OCI-LY1 (cell line): ENCODE measurements around the gene PDXP.
"Not testable (repeated sequence)": the region's sequence is repeated elsewhere in the genome, so short reads cannot be mapped to it uniquely, and the experiment has no call there.

ENCODE experiments used
- H2AFZ ChIP-seq: fragments of 200-600 bp; sonication (generic), shearing (Covaris generic); 2 replicates; pipeline ENCODE4 v1.6.0; 2014; ENCODE audit warnings: antibody characterized with exemption, mild to moderate bottlenecking, low read length
- H3F3A ChIP-seq: fragments of 200-600 bp; sonication (generic), shearing (Covaris generic); 2 replicates; pipeline ENCODE4 v1.6.0; 2014; ENCODE audit warnings: mild to moderate bottlenecking, antibody characterized with exemption, low read length, moderate library complexity; ENCODE audit not compliant: insufficient read depth
- H3K27ac ChIP-seq: fragments of 200-600 bp; sonication (generic); 2 replicates; pipeline ENCODE4 v1.5.1; 2014; ENCODE audit warnings: low read length, mixed run types, mild to moderate bottlenecking, low read depth; ENCODE audit not compliant: poor library complexity, severe bottlenecking
- H3K27me3 ChIP-seq: fragments of 200-600 bp; sonication (generic); 2 replicates; pipeline ENCODE4 v1.6.0; 2014; ENCODE audit warnings: antibody characterized with exemption, mild to moderate bottlenecking, low read length, moderate library complexity; ENCODE audit not compliant: insufficient read depth
- H3K36me3 ChIP-seq: fragments of 200-600 bp; sonication (generic); 2 replicates; pipeline ENCODE4 v1.6.1; 2014; ENCODE audit warnings: mild to moderate bottlenecking, antibody characterized with exemption, low read length, moderate library complexity, mixed read lengths; ENCODE audit not compliant: insufficient read depth
- H3K4me1 ChIP-seq: fragments of 200-600 bp; sonication (generic); 2 replicates; pipeline ENCODE4 v1.5.1; 2014; ENCODE audit warnings: mild to moderate bottlenecking, low read length, moderate library complexity; ENCODE audit not compliant: insufficient read depth, severe bottlenecking
- H3K4me2 ChIP-seq: fragments of 200-600 bp; sonication (generic), shearing (Covaris generic); 2 replicates; pipeline ENCODE4 v1.6.1; 2014; ENCODE audit warnings: low read length
- H3K4me3 ChIP-seq: fragments of 200-600 bp; sonication (generic); 2 replicates; pipeline ENCODE4 v1.5.1; 2014; ENCODE audit warnings: low read length, low read depth, mild to moderate bottlenecking, mixed read lengths; ENCODE audit not compliant: poor library complexity, severe bottlenecking
- H3K79me2 ChIP-seq: fragments of 200-600 bp; shearing (Covaris generic); 2 replicates; pipeline ENCODE4 v1.6.1; 2016; ENCODE audit warnings: mixed run types, low read length, mixed read lengths; ENCODE audit not compliant: insufficient read depth
- H3K9ac ChIP-seq: fragments of 200-600 bp; sonication (generic), shearing (Covaris generic); 2 replicates; pipeline ENCODE4 v1.6.1; 2014; ENCODE audit warnings: mild to moderate bottlenecking, low read length, mixed read lengths
- H3K9me2 ChIP-seq: fragments of 200-600 bp; sonication (generic), shearing (Covaris generic); 2 replicates; pipeline ENCODE4 v1.6.1; 2014; ENCODE audit warnings: low read depth, mild to moderate bottlenecking, low read length, mixed read lengths
- H3K9me3 ChIP-seq: fragments of 200-600 bp; shearing (Covaris generic); 2 replicates; pipeline ENCODE4 v1.6.1; 2014; ENCODE audit warnings: low read length, mixed read lengths
- H4K20me1 ChIP-seq: fragments of 200-600 bp; sonication (generic), shearing (Covaris generic); 2 replicates; pipeline ENCODE4 v1.6.0; 2016; ENCODE audit warnings: mild to moderate bottlenecking, low read length; ENCODE audit not compliant: insufficient read depth
- CTCF ChIP-seq: fragments of 200-600 bp; sonication (generic), shearing (Covaris generic); IDR thresholded peaks from 2 replicates; pipeline ENCODE4 v1.5.1; 2017; ENCODE audit warnings: mild to moderate bottlenecking, antibody characterized with exemption, low read length, moderate library complexity, mixed read lengths
- EZH2 ChIP-seq: fragments of 200-600 bp; sonication (generic), shearing (Covaris generic); IDR thresholded peaks from 2 replicates; pipeline ENCODE4 v1.8.0; 2017; ENCODE audit warnings: borderline replicate concordance, mixed run types, mild to moderate bottlenecking, antibody characterized with exemption, low read length, moderate library complexity, mixed read lengths

PDXP gene

DNA sequence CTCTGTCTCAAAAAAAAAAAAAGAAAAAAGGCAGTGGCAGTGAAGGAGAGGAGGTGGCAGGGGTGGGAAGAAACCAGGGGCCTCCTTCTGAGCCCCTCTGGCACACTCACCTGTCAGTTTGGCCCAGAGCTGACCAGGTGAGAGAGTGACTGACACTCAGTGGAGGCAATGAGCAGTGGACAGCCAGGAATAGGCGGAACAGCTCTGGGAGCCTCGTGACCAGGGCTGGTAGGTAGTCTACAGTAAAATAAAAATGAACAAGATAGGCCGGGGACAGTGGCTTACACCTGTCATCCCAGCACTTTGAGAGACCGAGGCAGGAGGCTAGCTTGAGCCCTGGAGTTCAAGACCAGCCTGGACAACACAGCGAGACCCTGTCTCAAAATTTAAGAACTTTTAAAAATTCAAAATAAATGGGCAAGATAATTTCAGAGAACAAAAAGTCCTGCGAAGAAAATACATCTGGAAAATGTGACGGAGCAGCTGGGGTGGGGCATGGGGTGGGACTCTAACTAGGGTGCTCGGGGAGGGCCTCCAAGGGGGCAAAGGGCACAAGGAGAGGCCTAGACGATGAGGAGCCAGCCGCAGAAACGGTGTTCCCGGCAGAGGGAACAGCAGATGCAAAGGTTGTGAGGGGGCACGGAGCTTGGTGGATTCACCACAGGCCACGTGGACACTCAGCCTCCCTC, 3.8 kb upstream of the PDXP start:
- H3K4me3 ChIP-seq: no peak overlapping the region
- no peak overlapping the region for H3K27ac ChIP-seq
- TF ChIP-seq EZH2: no peak
- TF ChIP-seq CTCF: no peak
- peaks cover 9% of the 10 kb centered on the region for H3K4me1 ChIP-seq
- H3K9me3 ChIP-seq: no peaks in the 10 kb centered on the region
- peaks cover 7% of the 10 kb centered on the region for H3K79me2 ChIP-seq
- H3K36me3 ChIP-seq: peaks cover 33% of the 10 kb centered on the region
- no peaks in the 10 kb centered on the region for H3F3A ChIP-seq
- no peaks in the 10 kb centered on the region for H3K9me2 ChIP-seq
- no peak overlapping the region for H3K9ac ChIP-seq
- no peak overlapping the region for H2AFZ ChIP-seq
- no peaks in the 10 kb centered on the region for H3K27me3 ChIP-seq
- no peaks in the 10 kb centered on the region for H4K20me1 ChIP-seq
- H3K4me2 ChIP-seq: no peak overlapping the region

- H3K9me3 ChIP-seq: no peaks in the 10 kb centered on the region
- H4K20me1 ChIP-seq: no peaks in the 10 kb centered on the region
- H3K9me2 ChIP-seq: no peaks in the 10 kb centered on the region
- H3K4me3 ChIP-seq: no peak overlapping the region
- H2AFZ ChIP-seq: no peak overlapping the region
- no peaks in the 10 kb centered on the region for H3K27me3 ChIP-seq
- no peaks in the 10 kb centered on the region for H3F3A ChIP-seq
- H3K36me3 ChIP-seq: peaks cover 31% of the 10 kb centered on the region
- peaks cover 12% of the 10 kb centered on the region for H3K79me2 ChIP-seq
- no peak overlapping the region for H3K9ac ChIP-seq
- H3K4me1 ChIP-seq: peaks cover 14% of the 10 kb centered on the region
- H3K4me2 ChIP-seq: no peak overlapping the region
- TF ChIP-seq EZH2: no peak
- no peak for TF ChIP-seq CTCF
- H3K27ac ChIP-seq: no peak overlapping the region
Observed at GRCh38 chr22:37655252-37655563, 3.3 kb upstream of the PDXP start.

- H4K20me1 ChIP-seq, H3K27me3 ChIP-seq, H3F3A ChIP-seq, H3K4me3 ChIP-seq, H3K9ac ChIP-seq, H3K9me2 ChIP-seq, H3K4me2 ChIP-seq, H2AFZ ChIP-seq, H3K9me3 ChIP-seq: not testable (repeated sequence)
- Histone ChIP-seq H3K36me3 (peaks cover 28% of the 10 kb centered on the region), H3K27ac (peak overlapping the region; percentile 65), H3K79me2 (peaks cover 26% of the 10 kb centered on the region), H3K4me1 (peaks cover 28% of the 10 kb centered on the region)
Observed at GRCh38 chr22:37656583-37656982, 1.9 kb upstream of the PDXP start.

GRCh38 chr22:37657590-37658132, 862 bp upstream of the PDXP start:
- H2AFZ ChIP-seq: no peak overlapping the region
- H4K20me1 ChIP-seq: no peaks in the 10 kb centered on the region
- peak overlapping the region; percentile 91 for H3K27ac ChIP-seq
- no peaks in the 10 kb centered on the region for H3K9me2 ChIP-seq
- H3K9me3 ChIP-seq: no peaks in the 10 kb centered on the region
- peaks cover 39% of the 10 kb centered on the region for H3K4me1 ChIP-seq
- H3K4me3 ChIP-seq: peak overlapping the region; percentile 82
- peak overlapping the region; percentile 77 for H3K9ac ChIP-seq
- TF ChIP-seq CTCF (no peak), EZH2 (no peak)
- H3K79me2 ChIP-seq: peaks cover 36% of the 10 kb centered on the region
- no peaks in the 10 kb centered on the region for H3K27me3 ChIP-seq
- H3K36me3 ChIP-seq: peaks cover 28% of the 10 kb centered on the region; the same call in 1 of the 2 replicates
- H3F3A ChIP-seq: no peaks in the 10 kb centered on the region
- peak overlapping the region; percentile 93 for H3K4me2 ChIP-seq
